OCI-LY1 (cell line): ENCODE measurements around the gene COL12A1.

Experiments used
- H2AFZ ChIP-seq: fragments of 200-600 bp; sonication (generic), shearing (Covaris generic); 2 replicates; pipeline ENCODE4 v1.6.0; 2014; ENCODE audit warnings: antibody characterized with exemption, mild to moderate bottlenecking, low read length
- H3F3A ChIP-seq: fragments of 200-600 bp; sonication (generic), shearing (Covaris generic); 2 replicates; pipeline ENCODE4 v1.6.0; 2014; ENCODE audit warnings: mild to moderate bottlenecking, antibody characterized with exemption, low read length, moderate library complexity; ENCODE audit not compliant: insufficient read depth
- H3K27ac ChIP-seq: fragments of 200-600 bp; sonication (generic); 2 replicates; pipeline ENCODE4 v1.5.1; 2014; ENCODE audit warnings: low read length, mixed run types, mild to moderate bottlenecking, low read depth; ENCODE audit not compliant: poor library complexity, severe bottlenecking
- H3K27me3 ChIP-seq: fragments of 200-600 bp; sonication (generic); 2 replicates; pipeline ENCODE4 v1.6.0; 2014; ENCODE audit warnings: antibody characterized with exemption, mild to moderate bottlenecking, low read length, moderate library complexity; ENCODE audit not compliant: insufficient read depth
- H3K36me3 ChIP-seq: fragments of 200-600 bp; sonication (generic); 2 replicates; pipeline ENCODE4 v1.6.1; 2014; ENCODE audit warnings: mild to moderate bottlenecking, antibody characterized with exemption, low read length, moderate library complexity, mixed read lengths; ENCODE audit not compliant: insufficient read depth
- H3K4me1 ChIP-seq: fragments of 200-600 bp; sonication (generic); 2 replicates; pipeline ENCODE4 v1.5.1; 2014; ENCODE audit warnings: mild to moderate bottlenecking, low read length, moderate library complexity; ENCODE audit not compliant: insufficient read depth, severe bottlenecking
- H3K4me2 ChIP-seq: fragments of 200-600 bp; sonication (generic), shearing (Covaris generic); 2 replicates; pipeline ENCODE4 v1.6.1; 2014; ENCODE audit warnings: low read length
- H3K4me3 ChIP-seq: fragments of 200-600 bp; sonication (generic); 2 replicates; pipeline ENCODE4 v1.5.1; 2014; ENCODE audit warnings: low read length, low read depth, mild to moderate bottlenecking, mixed read lengths; ENCODE audit not compliant: poor library complexity, severe bottlenecking
- H3K79me2 ChIP-seq: fragments of 200-600 bp; shearing (Covaris generic); 2 replicates; pipeline ENCODE4 v1.6.1; 2016; ENCODE audit warnings: mixed run types, low read length, mixed read lengths; ENCODE audit not compliant: insufficient read depth
- H3K9ac ChIP-seq: fragments of 200-600 bp; sonication (generic), shearing (Covaris generic); 2 replicates; pipeline ENCODE4 v1.6.1; 2014; ENCODE audit warnings: mild to moderate bottlenecking, low read length, mixed read lengths
- H3K9me2 ChIP-seq: fragments of 200-600 bp; sonication (generic), shearing (Covaris generic); 2 replicates; pipeline ENCODE4 v1.6.1; 2014; ENCODE audit warnings: low read depth, mild to moderate bottlenecking, low read length, mixed read lengths
- H3K9me3 ChIP-seq: fragments of 200-600 bp; shearing (Covaris generic); 2 replicates; pipeline ENCODE4 v1.6.1; 2014; ENCODE audit warnings: low read length, mixed read lengths
- H4K20me1 ChIP-seq: fragments of 200-600 bp; sonication (generic), shearing (Covaris generic); 2 replicates; pipeline ENCODE4 v1.6.0; 2016; ENCODE audit warnings: mild to moderate bottlenecking, low read length; ENCODE audit not compliant: insufficient read depth
- CTCF ChIP-seq: fragments of 200-600 bp; sonication (generic), shearing (Covaris generic); IDR thresholded peaks from 2 replicates; pipeline ENCODE4 v1.5.1; 2017; ENCODE audit warnings: mild to moderate bottlenecking, antibody characterized with exemption, low read length, moderate library complexity, mixed read lengths
- EZH2 ChIP-seq: fragments of 200-600 bp; sonication (generic), shearing (Covaris generic); IDR thresholded peaks from 2 replicates; pipeline ENCODE4 v1.8.0; 2017; ENCODE audit warnings: borderline replicate concordance, mixed run types, mild to moderate bottlenecking, antibody characterized with exemption, low read length, moderate library complexity, mixed read lengths

COL12A1 gene

GRCh38 chr6:75210885-75211739, 5.3 kb upstream of the COL12A1 start:
- Histone ChIP-seq H3K27me3 (0 out of 2 replicates have a peak, but pooled peaks cover 3% of the 10 kb centered on the region), H3K4me1 (peaks cover 4% of the 10 kb centered on the region), H3K4me2 (no peak overlapping the region), H3K9me2 (no peaks in the 10 kb centered on the region), H3K27ac (no peak overlapping the region), H2AFZ (no peak overlapping the region), H3F3A (no peaks in the 10 kb centered on the region), H4K20me1 (no peaks in the 10 kb centered on the region), H3K4me3 (no peak overlapping the region), H3K9ac (no peak overlapping the region), H3K36me3 (no peaks in the 10 kb centered on the region), H3K79me2 (no peaks in the 10 kb centered on the region), H3K9me3 (no peaks in the 10 kb centered on the region)
- TF ChIP-seq EZH2 (no peak), CTCF (peak; percentile 76)

GRCh38 chr6:75209184-75209723, 3.4 kb upstream of the COL12A1 start:
- peaks cover 4% of the 10 kb centered on the region for H3K4me1 ChIP-seq
- H3K27ac ChIP-seq: no peak overlapping the region
- H3K27me3 ChIP-seq: 0 out of 2 replicates have a peak, but pooled peaks cover 3% of the 10 kb centered on the region
- H3K36me3 ChIP-seq: no peaks in the 10 kb centered on the region
- H3K9ac ChIP-seq: no peak overlapping the region
- H3K9me3 ChIP-seq: no peaks in the 10 kb centered on the region
- TF ChIP-seq CTCF (no peak), EZH2 (no peak)
- no peaks in the 10 kb centered on the region for H3K9me2 ChIP-seq
- H3K4me2 ChIP-seq: no peak overlapping the region
- no peak overlapping the region for H2AFZ ChIP-seq
- H3K4me3 ChIP-seq: no peak overlapping the region
- H3K79me2 ChIP-seq: no peaks in the 10 kb centered on the region
- H4K20me1 ChIP-seq: no peaks in the 10 kb centered on the region
- no peaks in the 10 kb centered on the region for H3F3A ChIP-seq

- H3K4me2 ChIP-seq: no peak overlapping the region; the same call in 1 of the 2 replicates
Observed at GRCh38 chr6:75208298-75209183, 2.7 kb upstream of the COL12A1 start.

More at GRCh38 chr6:75208298-75209183, 2.7 kb upstream of the COL12A1 start:
- Histone ChIP-seq H3K27ac (no peak overlapping the region), H3K79me2 (no peaks in the 10 kb centered on the region), H3K4me3 (no peak overlapping the region), H3K9me3 (no peaks in the 10 kb centered on the region), H3K9ac (no peak overlapping the region), H3K4me1 (peaks cover 4% of the 10 kb centered on the region), H3K36me3 (no peaks in the 10 kb centered on the region), H2AFZ (no peak overlapping the region), H4K20me1 (no peaks in the 10 kb centered on the region), H3K9me2 (no peaks in the 10 kb centered on the region), H3K27me3 (0 out of 2 replicates have a peak, but pooled peaks cover 3% of the 10 kb centered on the region), H3F3A (no peaks in the 10 kb centered on the region)
- TF ChIP-seq EZH2: no peak
- TF ChIP-seq CTCF: peak; percentile 94
